Mammary epithelial cell (primary cell): ENCODE measurements around the gene ADAMTS1.

ENCODE experiments used
- CTCF ChIP-seq, 2 donors: IDR thresholded peaks in 1 of 2; conservative IDR thresholded peaks in 1 of 2; 2 replicates each; pipeline ENCODE4 v1.5.1; 2011 to 2012; ENCODE audit warnings: inconsistent platforms in 2 of 2, low read length in 2 of 2, mild to moderate bottlenecking in 2 of 2, control low read depth in 1 of 2, low read depth in 1 of 2; ENCODE audit not compliant: insufficient read depth in 1 of 2; ENCODE audit errors: extremely low read depth in 1 of 2
- EZH2 ChIP-seq: IDR thresholded peaks from 2 replicates; pipeline ENCODE4 v1.6.1; 2012; ENCODE audit warnings: low read length, inconsistent platforms, borderline replicate concordance

GRCh38 chr21:26815197-26815596 lies 30.0 kb downstream of the ADAMTS1 start:
- TF ChIP-seq EZH2 = no peak
- TF ChIP-seq CTCF (conservative IDR thresholded peaks at IDR 0.05 in 1 of 2, IDR thresholded peaks at IDR 0.05 in 1 of 2; ENCODE audit: extremely low read depth in 1 of 2, insufficient read depth in 1 of 2, low read depth in 1 of 2, low read length in 2 of 2) = no peak
